ENCODE results near the gene COBLL1. TPM values are rescaled to one million over a fixed set of nuclear protein-coding genes. Genes with fewer than 3 reads are reported as not detected.
A peak's percentile ranks its signal among the peaks of the same experiment; 100 is the strongest.
"Not testable (repeated sequence)": the region's sequence is repeated elsewhere in the genome, so short reads cannot be mapped to it uniquely, and the experiment has no call there.

COBLL1 gene
- total RNA-seq, 1 donor from 2014 or later: 4.2 TPM

DNA sequence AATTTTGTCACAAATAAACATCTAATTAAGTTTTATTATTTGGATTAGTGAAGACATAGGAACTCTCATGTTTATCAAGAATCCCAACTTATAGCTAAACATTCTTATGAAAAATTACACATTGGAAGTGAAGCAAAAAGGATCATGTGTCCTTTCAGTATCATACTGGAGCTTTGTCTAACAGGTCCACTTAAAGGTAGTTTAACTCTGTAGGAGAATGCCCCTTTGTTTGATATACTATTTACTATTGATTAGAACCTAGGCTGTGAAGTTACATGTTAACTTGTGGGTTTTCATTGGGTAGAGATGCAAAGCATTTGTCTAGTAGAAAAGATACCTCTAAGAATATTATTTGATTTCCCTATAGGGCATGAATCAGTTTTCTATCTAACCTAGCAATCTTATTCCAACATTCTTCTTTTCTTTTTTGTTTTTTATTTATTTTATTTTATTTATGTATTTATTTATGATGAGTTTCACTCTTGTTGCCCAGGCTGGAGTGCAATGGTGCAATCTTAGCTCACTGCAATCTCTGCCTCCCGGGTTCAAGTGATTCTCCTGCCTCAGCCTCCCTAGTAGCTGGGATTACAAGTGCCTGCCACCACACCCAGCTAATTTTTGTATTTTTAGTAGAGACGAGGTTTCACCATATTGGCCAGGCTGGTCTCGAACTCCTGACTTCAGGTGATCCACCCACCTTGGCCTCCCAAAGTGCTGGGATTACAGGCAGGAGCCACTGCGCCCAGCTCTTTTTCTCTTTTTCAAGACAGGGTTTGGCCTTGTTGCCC, 18.5 kb upstream of the COBLL1 start:
- not testable (repeated sequence) for DNase-seq (ENCODE audit: low read depth in 2 of 2)

- DNase-seq (ENCODE audit: low read depth in 2 of 2): no peak
These were observed 17.7 kb upstream of the COBLL1 start for GRCh38 chr2:164859251-164859818.

GRCh38 chr2:164852086-164852485, 10.5 kb upstream of the COBLL1 start:
- DNase-seq (ENCODE audit: low read depth in 2 of 2): no peak

- no peak for DNase-seq (ENCODE audit: low read depth in 2 of 2)
These were observed 8.6 kb upstream of the COBLL1 start for GRCh38 chr2:164850235-164850634.

DNA sequence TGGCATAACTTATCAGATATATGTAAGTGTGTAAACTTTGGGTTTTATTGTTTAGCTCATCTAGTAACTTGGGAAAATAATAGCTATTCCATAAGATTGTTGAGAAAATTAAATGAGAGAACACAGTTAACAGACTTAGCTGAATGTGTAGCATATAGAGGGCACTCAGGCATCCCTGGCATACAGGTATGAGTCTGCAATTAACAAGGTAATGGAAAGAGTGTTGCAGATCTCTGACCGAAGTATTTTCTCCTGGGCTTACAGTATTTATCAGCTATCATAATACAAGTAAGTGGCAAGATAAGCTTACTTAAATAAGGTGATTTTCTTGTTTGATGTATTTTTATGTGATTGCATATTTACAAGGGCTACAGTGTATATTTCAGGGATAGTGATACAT, 7.9 kb upstream of the COBLL1 start:
- DNase-seq (ENCODE audit: low read depth in 2 of 2): no peak

- no peak for DNase-seq (ENCODE audit: low read depth in 2 of 2)
These were observed 6.5 kb upstream of the COBLL1 start for GRCh38 chr2:164847981-164848741.

GRCh38 chr2:164847291-164847690, 5.7 kb upstream of the COBLL1 start:
- DNase-seq (ENCODE audit: low read depth in 2 of 2): no peak

- DNase-seq (ENCODE audit: low read depth in 2 of 2): no peak
These were observed 4.7 kb upstream of the COBLL1 start for GRCh38 chr2:164846276-164846675.

GRCh38 chr2:164843346-164843911, 1.8 kb upstream of the COBLL1 start:
- no peak for DNase-seq (ENCODE audit: low read depth in 2 of 2)

DNA sequence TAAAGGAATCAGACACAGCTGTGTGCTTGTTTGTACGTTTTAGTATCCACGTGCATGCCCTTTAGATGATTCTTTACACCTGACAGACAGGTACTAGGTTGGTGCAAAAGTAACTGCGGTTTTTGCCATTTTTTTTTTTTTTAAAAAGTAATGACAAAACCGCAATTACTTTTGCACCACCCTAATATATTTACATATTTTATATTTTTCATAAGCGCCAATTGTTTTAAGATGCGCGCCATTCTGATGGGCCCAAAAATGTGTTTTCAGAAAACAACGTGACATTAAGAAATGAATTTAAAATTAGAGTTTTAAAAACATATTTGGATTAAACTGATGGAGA, 972 bp upstream of the COBLL1 start:
- DNase-seq (ENCODE audit: low read depth in 2 of 2): no peak

- DNase-seq (ENCODE audit: low read depth in 2 of 2): peak; percentile 78 to 84
These were observed 499 bp downstream of the COBLL1 start for GRCh38 chr2:164840930-164841718.

DNA sequence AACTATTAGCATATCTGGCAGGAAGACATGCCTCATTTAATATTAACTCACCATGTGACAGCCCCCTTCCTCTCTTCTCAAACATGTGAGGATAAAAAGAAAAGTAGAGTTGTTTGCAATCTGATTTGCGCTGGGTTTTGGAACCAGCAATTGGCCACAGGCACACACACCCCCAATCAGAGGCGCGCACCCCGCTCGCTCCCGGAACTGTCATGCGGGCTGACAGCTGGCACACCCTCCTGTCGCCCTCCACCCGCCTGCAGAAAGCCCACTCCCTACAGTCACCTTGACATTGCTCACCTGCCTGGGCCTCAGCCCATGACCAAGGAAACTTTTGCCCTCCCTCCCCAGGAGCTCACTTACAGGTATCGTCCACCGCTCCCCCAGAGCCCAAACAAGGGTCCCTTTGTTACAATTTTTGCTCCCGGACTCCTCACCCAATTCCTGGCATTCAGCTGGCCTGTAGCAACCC, 1.1 kb downstream of the COBLL1 start:
- peak; percentile 40 to 54 for DNase-seq (ENCODE audit: low read depth in 2 of 2)

DNA sequence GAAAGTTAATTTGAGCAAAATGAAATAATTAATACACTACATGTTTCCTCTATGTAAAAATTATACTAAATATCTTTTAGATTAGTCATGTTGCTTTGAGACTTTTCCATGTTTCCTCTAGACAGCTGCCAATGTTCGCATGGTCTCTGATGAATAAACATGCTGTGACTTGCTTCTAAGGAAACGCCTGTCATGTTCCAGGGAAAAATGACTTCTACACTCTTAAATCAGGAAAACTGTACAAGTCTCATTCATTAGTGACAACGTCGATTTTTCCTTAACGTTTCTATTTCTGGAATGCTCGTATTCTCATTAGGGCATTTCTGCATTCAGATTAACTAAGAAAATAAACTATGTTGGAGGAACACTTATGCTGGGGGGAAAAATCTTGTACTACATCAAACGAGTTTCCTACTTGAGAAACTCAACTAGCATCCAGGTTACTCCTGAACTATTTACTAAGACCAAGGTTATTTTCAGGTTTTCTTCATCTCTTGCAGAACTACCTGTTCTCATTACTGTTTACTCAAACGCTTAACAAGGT, 1.6 kb downstream of the COBLL1 start:
- DNase-seq (ENCODE audit: low read depth in 2 of 2): peak; percentile 36 to 94

DNA sequence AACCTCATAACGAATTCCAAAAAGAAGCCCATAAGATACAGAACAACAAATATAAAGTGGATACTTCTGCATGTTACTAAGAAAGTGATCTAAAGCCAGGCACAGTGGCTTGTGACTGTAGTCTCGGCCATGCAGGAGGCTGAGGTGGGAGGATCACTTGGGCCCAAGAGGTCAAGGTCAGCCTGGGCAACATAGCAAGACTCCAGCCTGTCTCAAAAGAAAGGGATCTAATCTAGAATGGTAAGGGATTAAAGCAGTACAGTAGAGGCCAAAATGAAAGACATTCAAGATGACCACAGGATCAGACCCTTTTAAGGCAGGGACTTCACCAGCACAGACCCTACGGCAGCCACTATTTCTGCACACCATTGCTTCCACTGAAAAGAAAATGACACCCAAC, 3.8 kb downstream of the COBLL1 start:
- no peak for DNase-seq (ENCODE audit: low read depth in 2 of 2)

GRCh38 chr2:164836907-164837306, 4.7 kb downstream of the COBLL1 start:
- DNase-seq (ENCODE audit: low read depth in 2 of 2): no peak

DNA sequence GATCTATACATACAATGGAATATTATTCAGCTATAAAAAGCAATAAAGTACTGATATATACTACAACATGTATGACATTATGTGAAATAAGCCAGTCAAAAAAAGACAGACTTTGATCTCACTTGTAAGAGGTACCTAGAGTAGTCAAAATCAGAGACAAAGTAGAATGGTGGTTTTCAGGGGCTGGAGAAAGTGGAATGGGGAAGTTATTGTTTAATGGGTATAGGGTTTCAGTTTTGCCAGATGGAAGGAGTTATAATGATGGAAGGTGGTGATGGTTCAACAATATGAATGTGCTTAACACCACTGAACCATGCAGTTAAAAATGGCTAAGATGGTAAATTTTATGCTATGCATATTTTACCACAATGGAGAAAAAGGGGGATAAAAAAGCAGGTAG, 6.3 kb downstream of the COBLL1 start:
- DNase-seq (ENCODE audit: low read depth in 2 of 2): no peak

- DNase-seq (ENCODE audit: low read depth in 2 of 2): peak in 1 of 2 donors; percentile 38
These were observed 9.7 kb downstream of the COBLL1 start for GRCh38 chr2:164831887-164832286.

DNA sequence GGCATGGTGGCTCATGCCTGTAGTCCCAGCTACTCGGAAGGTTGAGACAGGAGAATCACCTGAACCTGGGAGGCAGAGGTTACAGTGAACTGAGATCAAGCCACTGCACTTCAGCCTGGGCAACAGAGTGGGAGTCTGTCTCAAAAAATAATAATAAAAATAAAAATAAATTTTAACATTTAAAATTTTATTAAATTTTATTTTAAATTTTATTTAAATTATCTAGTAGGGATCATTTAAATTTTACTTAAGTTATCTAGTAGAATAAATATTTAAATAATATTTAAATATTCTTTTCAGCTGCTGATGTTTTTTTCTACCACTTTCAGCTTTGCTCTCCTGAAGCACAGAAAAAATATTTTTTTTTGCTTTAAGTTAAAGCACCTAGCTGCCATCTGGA, 10.4 kb downstream of the COBLL1 start:
- DNase-seq (ENCODE audit: low read depth in 2 of 2): no peak

DNA sequence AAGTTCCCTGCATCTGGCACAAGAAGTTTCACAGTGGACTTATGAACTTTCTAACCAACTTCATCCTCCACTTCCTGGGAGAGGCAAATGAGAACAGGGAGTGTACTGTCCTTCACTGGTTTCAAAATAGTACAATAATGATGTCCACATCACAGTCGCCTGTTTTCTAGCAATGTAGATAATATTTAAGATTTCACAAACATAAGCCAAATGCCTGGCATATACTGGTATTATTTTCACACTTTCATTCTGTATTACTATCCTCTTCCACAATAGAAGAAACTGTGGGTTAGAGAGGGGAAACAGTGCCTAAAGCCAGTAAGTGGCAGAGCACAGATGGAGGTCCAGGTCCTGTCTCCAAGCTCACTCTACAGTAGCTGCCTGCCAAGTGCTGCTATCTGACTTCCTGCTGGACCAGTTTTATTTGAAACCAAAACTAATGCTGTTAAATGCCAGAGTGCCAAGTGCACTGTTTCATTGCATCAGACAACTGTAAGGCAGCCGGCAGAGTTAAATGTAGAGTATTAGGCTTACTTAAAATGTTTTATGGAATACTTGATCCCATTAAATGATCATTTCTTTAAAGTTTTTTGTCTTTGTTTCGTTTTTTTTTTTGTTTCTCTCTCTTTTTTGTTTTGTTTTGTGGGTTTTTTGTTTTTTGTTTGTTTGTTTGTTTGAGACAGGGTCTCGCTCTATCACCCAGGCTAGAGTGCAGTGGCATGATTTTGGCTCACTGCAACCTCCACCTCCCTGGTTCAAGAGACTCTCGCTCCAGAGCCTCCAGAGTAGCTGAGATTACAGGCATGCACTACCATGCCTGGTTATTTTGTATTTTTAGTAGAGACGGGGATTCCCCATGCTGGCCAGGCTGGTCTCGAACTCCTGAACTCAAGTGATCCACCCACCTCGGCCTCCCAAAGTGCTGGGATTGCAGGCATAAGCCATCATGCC, 15.1 kb downstream of the COBLL1 start:
- peak; percentile 52 to 54 for DNase-seq (ENCODE audit: low read depth in 2 of 2)

DNA sequence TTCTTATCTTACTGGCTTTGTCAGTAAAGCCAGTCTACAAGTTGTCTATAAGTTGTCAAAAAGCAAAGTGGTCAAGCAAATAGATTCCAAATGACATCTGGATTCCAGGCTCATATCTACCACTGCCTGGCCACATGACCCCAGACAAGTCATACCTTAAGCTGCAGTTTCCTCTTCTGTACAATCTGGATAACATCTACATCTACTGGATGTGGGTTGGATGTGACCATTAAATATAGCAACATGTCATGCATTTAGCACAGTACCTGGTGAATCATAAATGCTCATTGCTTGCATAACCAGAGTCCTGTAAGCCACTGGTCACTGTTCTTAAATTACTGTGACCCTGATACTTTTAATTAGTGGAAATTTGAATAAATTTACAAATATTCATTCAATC, 16.8 kb downstream of the COBLL1 start:
- no peak for DNase-seq (ENCODE audit: low read depth in 2 of 2)
